ENCODE measurements around the gene LSM14B.

GRCh38 chr20:62149532-62150309 lies 27.4 kb downstream of the LSM14B start:
- no peak for TF ChIP-seq EP300 (IDR thresholded peaks at IDR 0.05)
- no peak for TF ChIP-seq CTCF (IDR thresholded peaks at IDR 0.05)
- no peak for TF ChIP-seq POLR2AphosphoS5 (IDR thresholded peaks at IDR 0.05)
- no peak for TF ChIP-seq POLR2A (IDR thresholded peaks at IDR 0.05)
